Stimulated activated CD8-positive, alpha-beta memory T cell treated with anti-CD3 and anti-CD28 coated beads, Interleukin-12 subunit alpha, Interleukin-12 subunit beta, amount 100 ng/mL, for 4 hours (primary cell): ENCODE measurements around the gene ABCD2.
A peak's percentile ranks its signal among the peaks of the same experiment; 100 is the strongest.
"Not testable (repeated sequence)": the region's sequence is repeated elsewhere in the genome, so short reads cannot be mapped to it uniquely, and the experiment has no call there.

ENCODE experiments used
- DNase-seq: peaks from one replicate; pipeline ENCODE4 v3.0.0-alpha.2; 2020; ENCODE audit warnings: low read depth

ABCD2 gene

DNA sequence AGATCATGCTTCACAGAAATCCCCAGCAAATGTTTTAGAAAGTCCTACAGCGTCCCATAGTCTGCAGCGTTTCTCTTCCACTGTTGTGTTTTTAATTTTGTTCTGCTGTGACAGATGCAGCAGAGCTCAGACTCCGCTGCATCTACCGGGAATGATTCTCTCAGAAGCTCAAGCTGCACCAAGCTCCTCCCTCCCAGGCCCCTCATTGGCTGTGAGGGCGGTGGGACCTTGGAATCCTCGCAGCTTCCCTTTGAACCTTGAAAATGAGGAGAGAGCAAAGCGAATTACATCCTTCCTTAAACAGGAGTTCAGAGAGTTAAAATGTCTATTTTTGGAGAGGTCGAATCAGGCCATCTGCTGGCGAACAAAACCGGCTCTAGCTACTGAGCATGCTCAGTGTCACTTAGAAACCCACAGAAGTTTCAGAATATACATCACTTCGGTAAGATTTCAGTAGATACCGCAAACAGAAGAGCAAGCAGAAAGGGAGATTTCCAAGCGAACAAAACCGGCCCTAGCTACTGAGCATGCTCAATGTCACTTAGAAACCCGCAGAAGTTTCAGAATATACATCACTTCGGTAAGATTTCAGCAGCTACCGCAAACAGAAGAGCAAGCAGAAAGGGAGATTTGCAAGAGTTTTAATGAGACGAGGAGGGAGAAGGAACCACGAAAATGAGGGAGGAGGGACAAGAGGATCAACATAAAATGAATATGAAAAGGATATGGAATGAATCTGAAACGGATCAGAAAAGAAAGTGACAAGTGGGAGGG is at the start of gene ABCD2:
Gene ABCD2 (minus strand): TSS at position 144 of the 774 bp plus-strand sequence. CDS start 188 bp downstream, outside the sequence.
- peak; percentile 46 for DNase-seq

DNA sequence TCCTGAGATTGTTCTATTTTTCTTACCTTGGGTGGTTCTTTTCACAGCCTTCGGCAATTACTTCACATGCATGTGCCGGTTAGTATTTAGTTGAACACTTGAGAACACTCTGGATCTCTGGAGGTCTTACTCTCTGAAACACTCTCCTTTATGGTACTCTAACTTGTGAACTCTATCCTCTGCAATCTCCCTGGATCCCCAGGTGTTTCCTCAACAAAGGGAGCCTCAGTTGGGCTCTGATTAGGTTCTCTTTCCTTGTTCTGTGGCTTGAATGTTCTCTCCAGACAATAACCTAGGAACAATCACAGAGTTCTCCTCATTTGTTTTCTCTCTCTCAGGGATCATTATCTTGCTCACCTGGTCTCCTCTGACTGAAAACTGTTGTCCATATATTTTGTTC is 40.5 kb upstream of the ABCD2 start:
- no peak for DNase-seq

DNA sequence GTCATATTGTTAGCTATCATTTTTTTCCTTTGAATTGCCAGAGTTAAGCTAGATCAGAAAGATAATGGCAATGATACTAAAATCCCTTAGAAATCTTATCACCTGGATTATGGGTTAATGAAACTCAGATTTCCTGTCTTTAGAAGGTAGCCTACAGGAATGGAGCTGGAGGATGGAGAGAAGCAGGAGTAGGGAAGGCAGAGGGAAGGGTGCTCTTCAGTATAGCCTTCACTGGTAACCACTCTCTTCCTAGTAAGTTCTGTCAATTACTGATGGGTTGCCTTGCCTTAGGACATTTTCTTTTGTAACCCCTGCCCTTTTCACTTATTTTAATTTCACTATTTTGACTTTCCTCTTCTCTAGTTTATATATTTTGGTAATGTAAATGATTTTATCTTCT is 27.8 kb upstream of the ABCD2 start:
- DNase-seq = no peak

DNA sequence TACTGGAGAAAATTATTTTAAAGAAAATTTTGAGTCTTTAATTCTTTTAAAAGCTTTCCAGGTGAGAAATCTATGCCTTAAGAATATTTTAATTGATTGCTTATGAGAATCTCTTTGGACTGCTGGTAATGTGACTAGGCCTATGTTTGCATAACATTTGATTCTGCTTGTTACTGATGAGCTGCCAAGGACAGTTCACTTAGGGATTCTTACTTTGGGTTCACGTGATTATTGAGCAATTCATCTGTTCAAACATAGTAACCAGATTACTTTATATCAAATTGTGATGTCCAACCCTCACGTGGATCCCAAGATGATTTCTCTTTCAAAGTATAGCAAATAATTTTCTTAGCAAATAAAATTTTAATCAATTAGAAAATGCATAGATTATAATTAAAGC is 27.4 kb upstream of the ABCD2 start:
- DNase-seq = no peak

DNA sequence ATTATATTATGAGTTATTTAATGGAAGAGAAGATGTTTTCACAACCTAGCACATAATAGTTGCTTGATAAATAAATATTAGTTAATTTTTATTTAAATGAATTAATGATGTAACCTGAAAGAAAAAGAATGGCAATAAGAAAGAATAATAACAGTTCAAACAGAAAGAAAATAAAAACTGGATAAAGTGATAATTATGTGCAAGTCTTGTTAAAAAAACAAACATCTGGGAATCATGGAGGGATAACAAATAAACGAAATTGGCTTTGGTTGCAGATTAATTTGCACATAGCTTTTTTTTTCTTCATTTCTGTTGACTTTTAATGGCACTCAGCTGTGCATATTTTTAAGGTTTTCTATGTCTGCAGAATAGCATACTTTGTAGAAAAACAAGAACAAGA is 23.4 kb upstream of the ABCD2 start:
- DNase-seq = no peak

DNA sequence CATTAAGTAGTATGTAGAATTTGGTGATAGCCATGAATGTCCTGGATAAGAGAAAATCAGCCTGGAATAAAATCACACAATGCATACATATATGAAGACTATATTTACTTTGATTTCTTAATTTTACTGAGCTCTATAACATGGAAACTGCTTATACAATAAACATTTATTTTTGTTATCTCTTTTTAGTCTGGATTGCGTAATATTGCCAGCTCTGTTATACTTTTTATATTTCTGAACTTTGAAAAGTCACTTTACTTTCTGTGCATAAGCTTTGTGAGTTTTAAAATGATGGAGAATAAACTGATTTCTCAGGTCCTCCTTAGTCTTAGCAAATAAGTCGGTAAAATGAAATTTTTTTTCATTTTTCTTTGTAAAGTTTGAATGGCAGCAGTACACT is 19.2 kb upstream of the ABCD2 start:
- no peak for DNase-seq

DNA sequence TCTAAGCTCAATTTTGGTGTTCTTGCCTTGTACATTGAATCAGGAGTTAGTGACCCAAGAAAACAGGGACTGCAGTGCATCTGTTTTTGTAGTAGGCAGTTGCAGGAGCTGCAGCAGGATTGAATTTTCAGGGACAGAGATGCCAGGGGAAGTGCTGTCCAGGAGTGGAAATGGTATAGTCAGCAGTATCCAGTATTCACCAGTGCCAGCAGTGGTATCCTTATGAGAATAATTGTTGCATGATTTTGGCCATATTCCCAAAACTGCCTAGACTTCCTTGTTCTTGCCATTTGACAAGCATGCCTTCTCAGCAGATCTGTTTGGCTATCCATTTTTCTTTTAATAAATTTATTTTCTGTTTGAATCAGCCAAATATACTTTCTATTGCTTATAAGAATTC is 18.6 kb upstream of the ABCD2 start:
- no peak for DNase-seq

DNA sequence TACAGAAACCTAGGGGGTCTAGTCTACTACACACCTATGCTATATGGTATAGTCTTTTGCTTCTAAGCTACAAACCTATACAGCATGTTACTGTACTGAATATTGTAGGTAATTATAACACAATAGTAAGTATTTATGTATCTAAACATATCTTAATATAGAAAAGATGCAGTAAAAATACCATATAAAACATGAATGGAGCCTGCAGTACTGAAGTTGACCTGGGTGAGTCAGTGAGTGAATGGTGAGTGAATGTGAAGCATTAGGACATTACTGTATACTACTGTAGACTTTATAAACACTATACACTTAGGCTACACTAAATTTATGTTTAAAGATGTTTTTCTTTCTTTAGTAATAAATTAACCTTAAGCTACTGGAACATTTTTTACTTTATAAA is 13.1 kb upstream of the ABCD2 start:
- no peak for DNase-seq

DNA sequence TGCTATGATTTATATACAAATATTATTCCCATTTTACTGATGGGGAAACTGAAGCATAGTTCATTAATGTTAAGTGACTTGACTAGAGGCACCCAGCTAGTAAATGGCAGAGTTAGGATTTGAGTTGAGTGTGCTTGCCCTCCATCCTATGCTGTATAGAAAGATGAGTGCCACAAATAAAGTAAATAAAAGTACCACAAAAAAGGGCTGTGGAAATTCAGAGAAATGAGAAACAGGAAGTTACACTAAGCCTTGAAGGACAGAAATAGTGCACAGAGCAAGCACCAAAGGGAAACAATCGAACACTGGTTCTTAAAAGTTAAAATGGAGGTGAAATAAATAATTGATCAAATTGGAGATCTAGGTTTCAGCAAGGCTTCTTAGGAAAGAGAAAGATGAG is 9.2 kb upstream of the ABCD2 start:
- no peak for DNase-seq

DNA sequence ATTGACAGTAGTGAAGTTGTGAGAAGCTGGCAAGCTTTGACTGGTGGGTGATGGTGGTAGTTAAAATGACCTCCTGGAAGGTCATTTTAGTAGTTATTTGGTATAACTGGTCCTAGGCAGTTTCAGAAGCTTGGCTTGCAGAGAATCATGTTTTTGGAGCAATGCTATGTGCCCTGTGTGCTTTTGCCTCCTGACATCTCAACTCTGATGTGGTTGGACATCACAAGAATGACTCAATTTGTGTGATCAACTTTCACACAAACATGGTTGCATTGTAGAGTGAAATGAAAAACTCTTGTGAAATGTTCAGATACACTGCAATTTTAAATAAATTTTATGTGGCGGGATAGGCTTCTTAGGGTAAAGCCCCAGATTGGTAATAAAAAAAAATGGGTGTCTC is 8.3 kb upstream of the ABCD2 start:
- no peak for DNase-seq

DNA sequence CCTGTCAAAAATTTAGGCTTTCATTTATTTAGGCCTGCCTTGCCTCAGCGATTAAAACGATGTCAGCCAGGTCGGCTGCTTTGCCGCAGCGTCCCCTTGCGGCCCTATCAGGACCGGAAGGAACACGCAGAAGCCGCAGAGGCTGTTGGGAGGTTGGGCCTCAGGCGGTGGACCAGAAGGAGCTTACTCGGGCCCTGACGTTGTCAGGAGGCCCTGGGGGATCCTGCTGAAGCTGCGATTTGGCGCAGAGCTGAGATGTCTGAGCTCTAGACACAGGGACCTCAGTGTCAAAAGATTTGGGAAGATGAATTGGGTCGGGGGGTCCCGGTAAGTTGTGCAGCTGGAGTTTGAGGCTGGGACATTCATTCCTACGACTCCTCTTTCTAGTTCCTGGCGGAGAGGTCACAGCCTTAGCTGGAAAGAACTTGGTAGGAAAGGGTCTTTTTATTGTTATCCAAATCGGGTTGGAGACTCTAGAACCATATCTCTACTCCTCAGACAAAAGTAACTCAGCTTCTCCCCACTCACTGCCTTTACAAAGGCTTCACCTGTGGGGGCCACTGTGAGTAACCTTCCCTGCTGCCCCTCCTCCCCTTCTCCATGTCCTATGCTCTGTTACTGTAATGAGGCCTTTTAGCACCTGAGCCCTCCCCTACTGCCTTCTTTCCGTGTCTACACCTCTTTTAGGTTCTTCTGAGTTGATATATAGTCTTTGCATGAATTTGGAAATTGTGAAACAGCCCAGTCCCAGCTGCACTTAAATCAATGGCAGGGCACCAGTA is 6.6 kb upstream of the ABCD2 start:
- no peak for DNase-seq

DNA sequence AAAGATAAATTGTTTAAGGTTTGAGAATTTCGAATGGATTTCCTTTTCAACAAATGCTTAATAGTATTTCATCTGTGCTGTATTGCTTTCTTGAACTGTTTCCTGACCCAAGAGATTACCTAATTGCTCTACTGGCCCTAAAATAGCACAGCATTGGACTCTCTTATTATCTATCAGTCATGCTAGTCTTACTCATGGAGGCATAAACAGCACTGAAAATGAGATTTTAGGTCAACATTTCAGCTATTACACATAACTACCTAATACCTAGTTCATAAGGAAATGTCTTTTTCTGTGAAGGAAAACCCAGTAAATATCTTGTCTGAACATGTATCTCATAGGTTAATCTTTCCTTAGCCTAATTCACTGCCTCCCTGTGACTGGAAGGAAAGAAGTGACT is 4.3 kb upstream of the ABCD2 start:
- no peak for DNase-seq

DNA sequence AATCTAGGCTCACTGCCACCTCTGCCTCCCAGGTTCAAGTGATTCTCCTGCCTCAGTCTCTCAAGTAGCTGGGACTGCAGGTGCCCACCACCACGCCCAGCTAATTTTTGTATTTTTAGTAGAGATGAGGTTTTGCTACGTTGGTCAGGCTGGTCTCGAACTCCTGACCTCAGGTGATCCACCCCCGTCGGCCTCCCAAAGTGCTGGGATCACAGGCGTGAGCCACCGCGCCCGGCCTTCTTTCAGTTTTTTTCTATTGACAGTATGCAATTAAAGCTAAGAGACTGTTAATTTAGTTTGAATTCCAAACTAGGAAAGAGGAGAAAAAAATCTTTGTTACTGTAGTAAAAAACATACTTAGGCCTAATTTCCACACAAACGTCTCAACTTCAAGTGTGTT is 3.6 kb upstream of the ABCD2 start:
- not testable (repeated sequence) for DNase-seq

DNA sequence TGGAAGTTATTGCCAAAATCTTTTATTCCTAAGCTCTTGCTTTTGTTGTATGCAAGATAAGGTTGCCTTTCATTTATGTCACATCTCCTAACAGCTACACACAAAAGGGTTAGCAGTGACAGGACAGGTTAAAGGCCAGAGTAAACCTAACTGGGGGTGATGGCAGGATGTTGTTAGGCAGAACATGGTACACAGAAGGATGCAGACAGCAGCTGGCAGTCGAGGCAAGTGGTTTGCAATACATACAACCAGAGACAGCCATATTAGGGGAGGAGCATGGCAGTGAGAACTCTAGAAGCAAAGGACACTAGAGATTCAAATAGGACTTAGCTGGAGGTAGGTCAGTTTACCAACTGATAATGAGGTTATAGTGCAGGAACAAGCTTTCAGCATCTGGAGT is 2.7 kb upstream of the ABCD2 start:
- DNase-seq = no peak

DNA sequence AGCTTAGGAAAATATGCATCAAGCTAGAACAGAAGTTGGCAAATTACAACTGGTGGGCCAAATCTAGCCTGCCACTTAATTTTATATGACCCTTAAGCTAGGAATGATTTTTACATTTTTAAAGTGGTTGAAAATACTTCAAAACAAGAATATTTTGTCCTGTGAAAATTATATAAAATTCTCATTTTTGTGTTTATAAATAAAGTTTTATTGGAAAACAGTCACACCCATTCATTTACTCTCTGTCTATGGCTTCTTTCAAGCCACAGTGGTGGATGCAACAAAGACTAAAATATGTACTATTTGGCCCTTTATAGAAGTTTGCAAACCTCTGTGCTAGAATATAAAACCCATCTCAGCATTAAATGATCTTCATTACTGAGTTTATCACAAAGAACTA is 2.1 kb upstream of the ABCD2 start:
- DNase-seq = no peak

DNA sequence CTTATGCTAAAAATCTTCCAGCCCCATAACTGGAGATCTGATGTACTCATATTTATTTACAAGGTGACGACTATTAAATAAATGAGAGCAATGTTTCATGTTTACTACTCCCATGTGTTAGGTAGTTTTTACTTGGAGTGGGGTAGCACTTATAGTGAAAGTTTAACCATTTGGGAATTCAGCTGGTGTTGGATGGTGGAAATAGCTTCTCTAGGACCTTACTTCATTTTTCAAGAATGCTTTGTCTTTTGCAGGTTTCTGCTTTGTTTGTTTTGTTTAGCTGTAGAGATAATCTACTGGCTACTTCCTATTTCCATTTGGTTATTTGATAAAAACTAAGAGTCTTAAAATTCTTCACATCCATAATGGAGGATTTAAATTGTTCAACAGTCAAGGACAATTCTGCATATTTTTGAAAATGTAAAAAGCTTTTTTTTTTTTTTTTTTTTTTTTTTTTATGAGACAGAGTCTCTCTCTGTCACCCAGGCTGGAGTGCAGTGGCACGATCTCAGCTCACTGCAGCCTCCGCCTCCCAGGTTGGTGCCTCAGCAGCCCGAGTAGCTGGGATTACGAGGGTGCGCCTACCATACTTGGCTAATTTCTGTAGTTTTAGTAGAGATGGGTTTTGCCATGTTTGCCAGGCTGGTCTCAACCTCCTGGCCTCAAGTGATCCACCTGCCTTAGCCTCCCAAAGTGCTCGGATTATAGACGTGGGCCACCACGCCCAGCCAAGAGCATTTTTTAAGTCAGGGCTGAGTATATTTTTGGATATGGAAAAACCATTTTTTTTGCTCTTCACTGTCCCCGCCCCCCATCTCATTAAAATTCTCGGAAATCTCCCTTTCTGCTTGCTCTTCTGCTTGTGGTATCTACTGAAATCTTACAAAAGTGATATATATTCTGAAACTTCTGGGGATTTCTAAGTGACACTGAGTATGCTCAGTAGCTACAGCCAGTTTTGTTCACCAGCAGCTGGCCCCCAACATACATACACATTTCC is 1.4 kb upstream of the ABCD2 start:
- DNase-seq = peak; percentile 1

DNA sequence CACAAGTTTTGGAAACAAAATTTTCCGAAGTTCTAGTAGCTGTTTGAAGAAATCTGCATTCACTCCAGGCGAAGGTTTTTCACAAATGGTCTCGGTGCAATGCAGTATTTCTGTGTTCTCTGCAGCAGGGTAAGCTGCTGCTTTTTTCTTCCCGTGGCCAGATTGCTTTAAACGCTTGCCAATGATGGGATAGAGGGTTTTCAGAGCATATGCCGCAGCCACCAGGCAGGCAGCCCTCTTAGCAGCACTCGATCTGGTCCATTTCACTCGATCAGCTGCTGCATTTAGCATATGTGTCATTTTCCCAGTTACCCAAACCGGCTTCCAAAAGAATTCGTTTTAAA is 315 bp downstream of the ABCD2 start:
- peak; percentile 1 for DNase-seq

DNA sequence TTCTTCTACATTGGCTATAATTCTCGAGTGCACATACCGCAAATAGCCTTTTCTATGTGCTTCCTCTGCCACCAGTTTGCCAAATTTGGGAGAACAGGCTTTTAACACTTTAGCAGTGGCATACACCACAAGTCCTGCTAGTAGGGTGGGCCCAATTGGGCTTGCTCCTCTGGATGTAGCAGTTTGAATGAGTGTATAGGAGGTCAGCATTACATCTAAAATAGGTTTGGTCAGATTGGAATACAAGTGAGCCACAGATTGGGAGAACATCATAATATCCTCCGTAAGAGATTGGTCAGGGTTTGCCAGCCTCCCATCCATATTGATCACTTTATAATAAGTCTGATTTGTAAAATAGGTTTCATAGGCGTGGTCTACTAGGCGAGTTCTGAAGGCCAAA is 902 bp downstream of the ABCD2 start:
- no peak for DNase-seq

DNA sequence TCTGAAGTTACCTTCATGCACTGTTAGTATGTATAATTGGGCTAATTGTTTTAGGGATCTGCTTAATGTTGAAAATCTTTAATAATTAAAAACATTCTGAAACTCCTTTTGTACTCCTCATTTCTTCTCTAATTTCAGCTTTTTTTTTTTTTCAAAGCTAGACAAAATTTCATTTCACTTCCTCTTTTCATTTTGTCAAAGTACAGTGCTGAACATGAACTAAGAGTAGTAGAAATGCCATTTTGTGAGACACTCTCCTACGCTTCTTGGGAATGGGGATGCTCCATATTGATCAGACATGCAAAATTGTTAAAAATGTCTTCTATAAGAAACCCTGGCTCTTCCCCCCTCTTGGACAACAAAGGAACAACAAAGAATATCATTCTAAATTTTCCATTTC is 1.7 kb downstream of the ABCD2 start:
- DNase-seq = no peak

DNA sequence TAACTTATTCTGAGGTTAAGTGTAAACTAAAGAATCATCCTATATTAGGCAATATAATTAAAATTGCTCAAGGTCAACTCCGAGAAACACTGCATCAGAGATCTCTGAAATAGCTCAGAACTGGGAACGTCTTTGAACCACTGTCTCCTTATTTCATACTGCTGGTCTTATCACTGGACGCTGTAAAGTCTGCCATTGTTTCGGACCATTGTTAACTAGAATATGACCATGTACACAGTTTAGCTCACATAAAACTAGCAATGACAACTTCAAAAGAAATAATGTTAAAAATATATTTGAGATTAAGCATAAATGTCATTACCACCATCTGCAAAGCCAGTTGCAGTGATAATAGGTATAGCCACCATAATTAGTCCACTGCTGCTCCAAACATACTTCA is 2.9 kb downstream of the ABCD2 start:
- no peak for DNase-seq

DNA sequence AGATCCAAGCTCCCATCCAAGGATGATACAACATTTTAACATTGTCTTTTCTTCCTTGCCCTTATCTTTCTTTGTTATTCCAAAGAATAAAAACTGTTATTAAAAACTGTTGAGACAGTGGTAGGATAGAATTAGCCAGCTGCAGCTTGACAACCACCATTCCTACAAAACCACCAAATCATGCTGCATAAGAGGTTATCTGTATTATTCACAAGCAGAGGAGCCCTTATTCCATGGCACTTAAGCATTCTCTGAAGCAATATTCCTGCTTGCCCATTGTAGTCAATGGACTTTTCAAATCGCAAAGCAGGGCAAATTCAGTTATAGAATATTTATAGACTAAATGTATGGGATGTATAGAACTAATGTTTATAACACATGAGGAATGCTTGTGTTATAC is 3.4 kb downstream of the ABCD2 start:
- DNase-seq = no peak

DNA sequence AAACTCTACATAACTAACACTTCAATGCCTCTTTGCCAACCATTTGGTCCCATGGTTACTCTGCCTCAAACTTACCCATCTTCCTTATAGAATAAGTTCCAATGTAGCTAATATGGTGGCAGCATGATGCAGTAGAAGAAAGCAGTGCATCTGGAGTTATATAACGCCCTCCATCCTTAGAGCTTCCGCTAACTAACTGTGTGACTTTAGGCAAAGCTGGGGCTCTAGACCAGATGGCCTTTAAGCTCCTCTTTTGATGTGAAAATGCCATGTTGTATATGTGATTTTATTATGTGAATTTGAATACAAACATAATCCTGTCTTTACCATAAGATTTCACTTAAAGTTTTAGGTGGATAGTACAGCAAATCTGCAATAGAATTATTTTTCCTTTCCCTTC is 6.1 kb downstream of the ABCD2 start:
- no peak for DNase-seq

DNA sequence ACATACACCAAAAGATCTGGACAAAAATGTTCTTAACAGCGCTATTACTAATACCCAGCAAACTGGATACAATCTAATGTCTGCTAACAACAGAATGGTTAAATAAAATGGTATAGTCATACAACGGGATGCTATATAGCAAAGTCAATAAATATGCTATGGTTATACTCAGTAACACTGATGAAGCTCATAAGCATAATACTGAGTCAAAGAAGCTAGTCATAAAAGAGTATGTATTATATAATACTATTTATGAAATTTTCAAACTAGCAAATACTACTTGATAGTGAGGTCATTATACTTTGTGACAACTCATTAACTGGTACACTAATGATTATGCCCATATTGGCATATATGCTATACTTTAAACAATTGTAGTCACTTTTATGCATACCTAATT is 7.4 kb downstream of the ABCD2 start:
- no peak for DNase-seq
